K562 (cell line): ENCODE results near the gene GIGYF2.

Experiments used
- CBX3 ChIP-seq, 2 experiments: IDR thresholded peaks; 1 replicate in 1 of 2; 2 replicates in 1 of 2; pipeline ENCODE4 v1.6.1; 2012; ENCODE audit warnings: inconsistent platforms in 2 of 2, low read length in 2 of 2, borderline replicate concordance in 1 of 2, control low read depth in 1 of 2
- CBX8 ChIP-seq: fragments of 200-600 bp; sonication (generic); IDR thresholded peaks from 2 replicates; pipeline ENCODE4 v1.6.1; 2012; ENCODE audit warnings: borderline replicate concordance, mixed run types, low read depth, mild to moderate bottlenecking, moderate library complexity, mixed read lengths, low read length, control low read depth, inconsistent platforms; ENCODE audit not compliant: poor library complexity, severe bottlenecking; ENCODE audit errors: extremely low read depth
- EP300 ChIP-seq: IDR thresholded peaks from 2 replicates; pipeline ENCODE4 v1.6.1; 2012; ENCODE audit warnings: low read length, improper control_type of control experiment
- FOXA1 ChIP-seq: fragments of 450-650 bp; IDR thresholded peaks from 2 replicates; pipeline ENCODE4 v1.6.1; 2016; ENCODE audit warnings: mild to moderate bottlenecking, borderline replicate concordance
- GATAD2A ChIP-seq: fragments of 450-650 bp; IDR thresholded peaks from 2 replicates; pipeline ENCODE4 v1.6.1; 2017
- POLR2AphosphoS2 ChIP-seq: IDR thresholded peaks from 2 replicates; pipeline ENCODE4 v1.6.1; 2012; ENCODE audit warnings: low read length, improper control_type of control experiment
- RAD21 ChIP-seq, 2 experiments: fragments of 250-450 bp in 1 of 2; fragments of 450-650 bp in 1 of 2; sonication (Bioruptor Pico) in 1 of 2; formaldehyde crosslinking in 1 of 2; IDR thresholded peaks in 1 of 2; conservative IDR thresholded peaks in 1 of 2; 2 replicates each; pipeline versions ENCODE4 v1.4.0 to v1.8.0; 2020 to 2022; ENCODE audit warnings: mild to moderate bottlenecking in 2 of 2, moderate library complexity in 1 of 2
- U2AF1 ChIP-seq: fragments of 200-400 bp; formaldehyde crosslinking; optimal IDR thresholded peaks from 2 replicates; pipeline ENCODE3; 2017; ENCODE audit warnings: mild to moderate bottlenecking, low read depth, low read length, moderate library complexity
- ZFP30 ChIP-seq: fragments of 250-450 bp; sonication (Bioruptor Pico); IDR thresholded peaks from 2 replicates; pipeline ENCODE4 v1.8.0; 2022; ENCODE audit warnings: moderate library complexity, mild to moderate bottlenecking, inconsistent platforms, borderline replicate concordance
- ZNF140 ChIP-seq: fragments of 250-450 bp; sonication (Bioruptor Pico); IDR thresholded peaks from 2 replicates; pipeline ENCODE4 v1.8.0; 2021; ENCODE audit warnings: moderate library complexity, mild to moderate bottlenecking, inconsistent platforms
- ZNF3 ChIP-seq: fragments of 250-450 bp; sonication (Bioruptor Pico); IDR thresholded peaks from 2 replicates; pipeline ENCODE4 v1.5.0; 2021; ENCODE audit warnings: mild to moderate bottlenecking, moderate library complexity
- TF ChIP-seq, protein P1 (sequence below): fragments of 150-350 bp; IDR thresholded peaks from 2 replicates; pipeline ENCODE4 v1.6.1; 2014; ENCODE audit warnings: low read depth, mild to moderate bottlenecking, low read length, borderline replicate concordance
- TF ChIP-seq, protein P2 (sequence below): fragments of 450-650 bp; formaldehyde crosslinking; IDR thresholded peaks from 2 replicates; pipeline ENCODE4 v1.4.0; 2020; ENCODE audit warnings: mild to moderate bottlenecking, moderate library complexity
- TF ChIP-seq, protein P3 (sequence below), 3 experiments: IDR thresholded peaks in 2 of 3; conservative IDR thresholded peaks in 1 of 3; 2 replicates each; pipeline ENCODE4 v1.5.1; 2011 to 2012; ENCODE audit warnings: low read length in 3 of 3, mild to moderate bottlenecking in 3 of 3, control low read depth in 2 of 3, improper control_type of control experiment in 1 of 3, inconsistent platforms in 1 of 3, low read depth in 1 of 3, mixed read lengths in 1 of 3, moderate library complexity in 1 of 3; ENCODE audit not compliant: insufficient read depth in 2 of 3

DNA sequence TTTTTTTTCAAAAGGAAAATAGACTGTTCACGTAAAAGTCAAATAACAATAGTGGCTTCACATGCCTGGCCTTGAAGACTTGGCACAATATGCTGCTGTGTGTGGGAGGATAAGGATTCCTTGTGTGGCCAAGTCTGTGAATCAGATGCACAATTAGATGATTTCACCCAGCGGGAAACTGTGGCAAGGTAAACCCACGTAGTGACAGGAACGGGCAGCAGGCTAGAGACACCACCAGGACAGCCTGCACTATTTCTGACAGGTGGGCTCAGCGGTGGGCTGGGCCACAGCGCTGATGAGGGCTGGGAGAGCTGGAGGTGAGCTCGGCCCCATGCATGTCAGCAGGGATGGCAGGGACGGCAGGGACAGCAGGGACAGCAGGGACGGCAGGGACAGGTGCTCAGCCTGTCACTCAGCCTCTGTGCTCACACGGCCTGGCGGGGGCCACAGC, 194.5 kb downstream of the GIGYF2 start:
- TF ChIP-seq RAD21 (CRISPR knock-in tag; conservative IDR thresholded peaks at IDR 0.05 in 1 of 2, IDR thresholded peaks at IDR 0.05 in 1 of 2) (no peak), U2AF1 (no peak), ZFP30 (CRISPR knock-in tag) (no peak), EP300 (no peak), FOXA1 (no peak), CBX8 (no peak), GATAD2A (no peak), ZNF3 (CRISPR knock-in tag) (no peak), POLR2AphosphoS2 (no peak), CBX3 (IDR thresholded peaks at IDR 0.05; ENCODE audit: borderline replicate concordance in 1 of 2, low read length in 2 of 2) (no peak), ZNF140 (CRISPR knock-in tag) (no peak)
- TF ChIP-seq, protein P1, sequence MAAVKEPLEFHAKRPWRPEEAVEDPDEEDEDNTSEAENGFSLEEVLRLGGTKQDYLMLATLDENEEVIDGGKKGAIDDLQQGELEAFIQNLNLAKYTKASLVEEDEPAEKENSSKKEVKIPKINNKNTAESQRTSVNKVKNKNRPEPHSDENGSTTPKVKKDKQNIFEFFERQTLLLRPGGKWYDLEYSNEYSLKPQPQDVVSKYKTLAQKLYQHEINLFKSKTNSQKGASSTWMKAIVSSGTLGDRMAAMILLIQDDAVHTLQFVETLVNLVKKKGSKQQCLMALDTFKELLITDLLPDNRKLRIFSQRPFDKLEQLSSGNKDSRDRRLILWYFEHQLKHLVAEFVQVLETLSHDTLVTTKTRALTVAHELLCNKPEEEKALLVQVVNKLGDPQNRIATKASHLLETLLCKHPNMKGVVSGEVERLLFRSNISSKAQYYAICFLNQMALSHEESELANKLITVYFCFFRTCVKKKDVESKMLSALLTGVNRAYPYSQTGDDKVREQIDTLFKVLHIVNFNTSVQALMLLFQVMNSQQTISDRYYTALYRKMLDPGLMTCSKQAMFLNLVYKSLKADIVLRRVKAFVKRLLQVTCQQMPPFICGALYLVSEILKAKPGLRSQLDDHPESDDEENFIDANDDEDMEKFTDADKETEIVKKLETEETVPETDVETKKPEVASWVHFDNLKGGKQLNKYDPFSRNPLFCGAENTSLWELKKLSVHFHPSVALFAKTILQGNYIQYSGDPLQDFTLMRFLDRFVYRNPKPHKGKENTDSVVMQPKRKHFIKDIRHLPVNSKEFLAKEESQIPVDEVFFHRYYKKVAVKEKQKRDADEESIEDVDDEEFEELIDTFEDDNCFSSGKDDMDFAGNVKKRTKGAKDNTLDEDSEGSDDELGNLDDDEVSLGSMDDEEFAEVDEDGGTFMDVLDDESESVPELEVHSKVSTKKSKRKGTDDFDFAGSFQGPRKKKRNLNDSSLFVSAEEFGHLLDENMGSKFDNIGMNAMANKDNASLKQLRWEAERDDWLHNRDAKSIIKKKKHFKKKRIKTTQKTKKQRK, result no peak
- TF ChIP-seq, protein P2, sequence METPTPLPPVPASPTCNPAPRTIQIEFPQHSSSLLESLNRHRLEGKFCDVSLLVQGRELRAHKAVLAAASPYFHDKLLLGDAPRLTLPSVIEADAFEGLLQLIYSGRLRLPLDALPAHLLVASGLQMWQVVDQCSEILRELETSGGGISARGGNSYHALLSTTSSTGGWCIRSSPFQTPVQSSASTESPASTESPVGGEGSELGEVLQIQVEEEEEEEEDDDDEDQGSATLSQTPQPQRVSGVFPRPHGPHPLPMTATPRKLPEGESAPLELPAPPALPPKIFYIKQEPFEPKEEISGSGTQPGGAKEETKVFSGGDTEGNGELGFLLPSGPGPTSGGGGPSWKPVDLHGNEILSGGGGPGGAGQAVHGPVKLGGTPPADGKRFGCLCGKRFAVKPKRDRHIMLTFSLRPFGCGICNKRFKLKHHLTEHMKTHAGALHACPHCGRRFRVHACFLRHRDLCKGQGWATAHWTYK (CRISPR knock-in tag), result no peak
- TF ChIP-seq, protein P3, sequence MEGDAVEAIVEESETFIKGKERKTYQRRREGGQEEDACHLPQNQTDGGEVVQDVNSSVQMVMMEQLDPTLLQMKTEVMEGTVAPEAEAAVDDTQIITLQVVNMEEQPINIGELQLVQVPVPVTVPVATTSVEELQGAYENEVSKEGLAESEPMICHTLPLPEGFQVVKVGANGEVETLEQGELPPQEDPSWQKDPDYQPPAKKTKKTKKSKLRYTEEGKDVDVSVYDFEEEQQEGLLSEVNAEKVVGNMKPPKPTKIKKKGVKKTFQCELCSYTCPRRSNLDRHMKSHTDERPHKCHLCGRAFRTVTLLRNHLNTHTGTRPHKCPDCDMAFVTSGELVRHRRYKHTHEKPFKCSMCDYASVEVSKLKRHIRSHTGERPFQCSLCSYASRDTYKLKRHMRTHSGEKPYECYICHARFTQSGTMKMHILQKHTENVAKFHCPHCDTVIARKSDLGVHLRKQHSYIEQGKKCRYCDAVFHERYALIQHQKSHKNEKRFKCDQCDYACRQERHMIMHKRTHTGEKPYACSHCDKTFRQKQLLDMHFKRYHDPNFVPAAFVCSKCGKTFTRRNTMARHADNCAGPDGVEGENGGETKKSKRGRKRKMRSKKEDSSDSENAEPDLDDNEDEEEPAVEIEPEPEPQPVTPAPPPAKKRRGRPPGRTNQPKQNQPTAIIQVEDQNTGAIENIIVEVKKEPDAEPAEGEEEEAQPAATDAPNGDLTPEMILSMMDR (IDR thresholded peaks at IDR 0.05 in 2 of 3, conservative IDR thresholded peaks at IDR 0.05 in 1 of 3; ENCODE audit: insufficient read depth in 2 of 3, low read depth in 1 of 3, low read length in 3 of 3), result no peak
